ENCODE results near the gene PCYT1A. TPM values are rescaled to one million over a fixed set of nuclear protein-coding genes. Genes with fewer than 3 reads are reported as not detected.

The PCYT1A gene
- total RNA-seq, 4 donors from 2014 or later: 96.2 to 144 (median 110) TPM

DNA sequence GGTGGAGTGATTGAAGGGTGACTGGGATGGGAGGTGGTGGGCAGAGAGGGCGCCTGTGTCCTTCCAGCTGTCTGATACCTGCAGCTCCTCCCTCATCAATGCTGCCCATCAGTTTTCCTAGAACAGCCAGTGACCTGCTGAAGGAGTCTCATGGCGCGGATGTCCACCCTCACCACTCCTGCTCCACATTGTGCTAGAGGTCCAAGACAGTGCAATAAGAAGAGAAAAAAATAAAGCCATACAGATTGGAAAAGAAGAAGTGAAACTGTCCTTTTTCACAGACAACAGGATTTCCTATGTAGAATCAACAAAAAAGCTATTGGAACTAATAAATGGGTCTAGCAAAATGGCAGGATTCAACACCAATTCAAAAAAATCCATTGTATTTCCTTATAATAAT lies 83.7 kb downstream of the PCYT1A start:
- no peak overlapping the region for H3K4me3 ChIP-seq (ENCODE audit: low read depth, poor library complexity, severe bottlenecking)
- intact Hi-C loops (cut with DNase I; ENCODE audit: low total_unique reads): no loop called here
- TF ChIP-seq, protein P1, sequence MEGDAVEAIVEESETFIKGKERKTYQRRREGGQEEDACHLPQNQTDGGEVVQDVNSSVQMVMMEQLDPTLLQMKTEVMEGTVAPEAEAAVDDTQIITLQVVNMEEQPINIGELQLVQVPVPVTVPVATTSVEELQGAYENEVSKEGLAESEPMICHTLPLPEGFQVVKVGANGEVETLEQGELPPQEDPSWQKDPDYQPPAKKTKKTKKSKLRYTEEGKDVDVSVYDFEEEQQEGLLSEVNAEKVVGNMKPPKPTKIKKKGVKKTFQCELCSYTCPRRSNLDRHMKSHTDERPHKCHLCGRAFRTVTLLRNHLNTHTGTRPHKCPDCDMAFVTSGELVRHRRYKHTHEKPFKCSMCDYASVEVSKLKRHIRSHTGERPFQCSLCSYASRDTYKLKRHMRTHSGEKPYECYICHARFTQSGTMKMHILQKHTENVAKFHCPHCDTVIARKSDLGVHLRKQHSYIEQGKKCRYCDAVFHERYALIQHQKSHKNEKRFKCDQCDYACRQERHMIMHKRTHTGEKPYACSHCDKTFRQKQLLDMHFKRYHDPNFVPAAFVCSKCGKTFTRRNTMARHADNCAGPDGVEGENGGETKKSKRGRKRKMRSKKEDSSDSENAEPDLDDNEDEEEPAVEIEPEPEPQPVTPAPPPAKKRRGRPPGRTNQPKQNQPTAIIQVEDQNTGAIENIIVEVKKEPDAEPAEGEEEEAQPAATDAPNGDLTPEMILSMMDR (IDR thresholded peaks at IDR 0.05): no peak
- no peak for TF ChIP-seq POLR2A (IDR thresholded peaks at IDR 0.05)
- no peak for DNase-seq (ENCODE audit: low spot score in 2 of 2)
- 74 to 81% methylated on average over 3 of the region's 3 CpGs for WGBS, 2 donors

DNA sequence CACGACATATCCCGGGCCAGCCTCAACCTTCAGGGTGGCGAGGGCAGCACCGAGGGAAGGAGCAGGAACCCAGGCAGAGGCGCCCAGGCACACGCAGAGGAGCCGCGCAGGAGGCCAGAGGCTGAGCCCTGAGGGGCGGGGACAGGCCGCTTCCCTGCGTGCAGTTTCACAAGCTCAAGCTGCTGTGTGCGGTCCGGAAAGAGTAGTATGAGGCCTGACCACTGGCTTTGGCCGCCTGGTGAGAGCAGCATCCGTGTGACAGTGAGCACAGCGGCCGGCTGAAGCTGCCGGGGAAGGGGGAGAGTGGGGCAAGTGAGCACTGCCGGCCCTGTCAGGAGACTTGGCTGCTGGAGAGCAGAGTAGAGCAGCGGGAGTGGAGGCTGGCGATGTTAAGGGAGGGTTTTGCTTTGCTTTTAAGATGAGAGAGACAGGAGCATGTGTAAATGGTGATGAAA lies 85.0 kb downstream of the PCYT1A start:
- DNase-seq (ENCODE audit: low spot score in 2 of 2): no peak
- H3K4me3 ChIP-seq (ENCODE audit: low read depth, poor library complexity, severe bottlenecking): no peak overlapping the region
- 57 to 65% methylated on average over 21 of the region's 21 CpGs for WGBS, 2 donors
- intact Hi-C loops (cut with DNase I; ENCODE audit: low total_unique reads): no loop called here
- no peak for TF ChIP-seq POLR2A (IDR thresholded peaks at IDR 0.05)
- TF ChIP-seq, protein P1 (IDR thresholded peaks at IDR 0.05): no peak

DNA sequence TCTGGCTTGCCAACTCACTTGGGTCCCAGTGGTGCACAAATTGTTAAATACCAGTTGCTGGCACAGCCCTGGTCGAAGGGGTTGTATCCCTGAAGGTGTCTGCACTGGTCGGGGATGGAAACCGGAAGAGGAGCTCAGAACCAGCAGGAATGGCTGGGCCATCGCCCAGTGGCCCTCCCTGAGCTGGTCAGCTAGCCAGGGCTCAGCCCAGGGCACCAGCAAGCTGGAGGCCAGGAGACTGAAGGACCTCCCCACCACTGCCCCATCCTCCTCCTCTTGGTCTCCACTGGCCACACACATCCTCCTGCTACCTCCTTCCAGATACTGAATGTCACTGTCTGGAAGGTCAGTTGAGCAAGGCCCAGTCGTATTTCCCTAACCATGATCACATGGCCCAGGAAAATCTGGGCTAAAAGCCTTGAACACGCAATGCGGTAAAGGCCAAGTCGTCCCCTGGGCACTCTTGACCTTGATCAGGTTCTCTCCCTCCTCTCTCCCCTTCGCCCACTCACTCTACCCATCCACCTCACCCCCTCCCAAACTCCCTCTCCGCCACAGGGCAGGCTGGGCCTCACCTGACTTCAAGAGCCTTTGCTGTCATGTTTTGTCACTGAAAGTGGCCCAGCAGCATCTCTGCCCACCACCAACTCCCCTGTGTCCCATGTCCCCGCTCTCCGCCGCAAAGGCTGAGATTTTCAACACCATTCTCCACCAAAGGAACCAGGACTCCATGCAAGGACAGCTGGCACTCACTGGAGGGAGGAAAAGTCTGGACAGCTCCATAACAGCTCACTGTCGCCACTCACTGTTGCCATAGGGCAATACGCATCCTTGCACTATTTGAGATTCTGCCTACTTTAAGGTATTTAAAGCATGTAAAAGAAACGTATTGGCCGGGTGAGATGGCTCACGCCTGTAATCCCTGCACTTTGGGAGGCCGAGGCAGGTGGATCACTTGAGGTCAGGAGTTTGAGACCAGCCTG lies 88.5 kb downstream of the PCYT1A start:
- DNase-seq (ENCODE audit: low spot score in 2 of 2): no peak
- intact Hi-C loops (cut with DNase I; ENCODE audit: low total_unique reads): loop anchor here (5.0 kb wide), 1 partner anchor 117 kb away; the partner anchor contains the start of gene TFRC
- 77 to 82% methylated on average over 18 of the region's 19 CpGs for WGBS, 2 donors
- TF ChIP-seq POLR2A (IDR thresholded peaks at IDR 0.05): no peak
- TF ChIP-seq, protein P1 (IDR thresholded peaks at IDR 0.05): no peak
- no peak overlapping the region for H3K4me3 ChIP-seq (ENCODE audit: low read depth, poor library complexity, severe bottlenecking)

DNA sequence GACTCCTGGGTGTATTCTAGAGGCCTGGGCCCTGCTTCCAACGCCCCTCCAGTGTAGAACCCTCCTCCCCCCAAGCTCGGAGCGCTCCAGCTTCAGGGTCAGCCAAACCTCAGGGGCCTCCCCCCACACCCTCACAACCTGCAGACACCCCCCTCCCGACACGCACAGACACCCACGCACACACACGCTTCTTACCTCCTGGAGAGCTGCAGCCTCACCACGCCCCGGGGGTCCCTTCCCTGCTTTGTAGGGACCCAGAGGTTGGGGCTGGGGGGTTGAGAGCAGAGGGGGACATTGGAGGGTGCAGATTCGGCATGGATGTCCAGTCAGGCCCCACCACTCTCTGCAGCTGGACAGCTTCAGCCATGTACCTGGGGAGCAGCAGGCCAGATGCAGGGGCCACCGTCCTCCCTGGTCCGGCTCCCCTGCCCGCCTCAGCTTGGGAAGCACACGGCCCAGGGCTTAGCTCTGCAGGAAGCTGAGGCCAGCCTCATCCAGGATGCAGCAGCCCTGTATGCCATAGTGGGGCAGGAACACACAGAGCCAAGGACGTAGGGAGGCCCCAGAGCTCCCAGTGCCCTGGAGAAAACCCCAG lies 89.3 kb downstream of the PCYT1A start:
- no peak overlapping the region for H3K4me3 ChIP-seq (ENCODE audit: low read depth, poor library complexity, severe bottlenecking)
- WGBS, 2 donors: 81 to 88% methylated on average over 14 to 15 of the region's 15 CpGs
- intact Hi-C loops (cut with DNase I; ENCODE audit: low total_unique reads): loop anchor here (5.0 kb wide), 1 partner anchor 116 kb away; the partner anchor contains the start of gene TFRC
- TF ChIP-seq POLR2A (IDR thresholded peaks at IDR 0.05): no peak
- TF ChIP-seq, protein P1 (IDR thresholded peaks at IDR 0.05): no peak
- no peak for DNase-seq (ENCODE audit: low spot score in 2 of 2)

DNA sequence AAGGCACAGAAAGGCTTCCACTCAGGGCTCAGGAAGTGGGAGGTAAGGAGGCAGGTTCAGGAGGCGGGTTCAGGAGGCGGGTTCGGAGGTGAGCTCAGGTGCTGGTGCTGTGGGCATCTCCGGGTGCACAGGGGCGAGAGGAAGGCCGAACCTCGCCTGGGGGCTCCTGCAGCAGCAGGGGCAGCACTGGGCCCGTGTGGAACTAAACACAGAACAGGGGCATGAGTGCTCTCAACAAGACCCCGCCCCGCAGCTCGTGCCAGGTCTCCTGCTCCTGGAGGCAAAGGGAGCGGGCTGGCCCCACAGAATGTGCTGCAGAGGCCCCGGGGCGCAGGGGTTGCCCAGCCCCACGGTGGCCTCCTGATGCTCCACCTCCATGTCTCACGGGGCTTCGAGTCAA lies 90.0 kb downstream of the PCYT1A start:
- DNase-seq (ENCODE audit: low spot score in 2 of 2): no peak
- TF ChIP-seq, protein P1 (IDR thresholded peaks at IDR 0.05): no peak
- no peak for TF ChIP-seq POLR2A (IDR thresholded peaks at IDR 0.05)
- H3K4me3 ChIP-seq (ENCODE audit: low read depth, poor library complexity, severe bottlenecking): no peak overlapping the region
- 67 to 75% methylated on average over 17 of the region's 17 CpGs for WGBS, 2 donors
- intact Hi-C loops (cut with DNase I; ENCODE audit: low total_unique reads): loop anchor here (5.0 kb wide), 1 partner anchor 115 kb away; the partner anchor contains the start of gene TFRC

All from lower leg skin (tissue), 4 donors.